Measurements from ENCODE around the gene MARVELD1. TPM values are rescaled to one million over a fixed set of nuclear protein-coding genes. Genes with fewer than 3 reads are reported as not detected.
A peak's percentile ranks its signal among the peaks of the same experiment; 100 is the strongest.

MARVELD1 gene
- total RNA-seq, 4 donors from 2014 or later = 33.8 to 126 (median 58.7) TPM

GRCh38 chr10:97711640-97712572 lies 1.6 kb upstream of the MARVELD1 start:
- peaks cover 5 to 88% (median 50%) of the 10 kb centered on the region in 3 donors for H3K4me1 ChIP-seq
- WGBS, 2 donors (ENCODE audit: low coverage in 1 of 2) = 65 to 88% methylated on average over 3 to 5 of the region's 9 CpGs

GRCh38 chr10:97713826-97714400 lies 383 bp downstream of the MARVELD1 start:
- Histone ChIP-seq H3K9me3 (no peaks in the 10 kb centered on the region), H3K27me3 (no peaks in the 10 kb centered on the region), H3K27ac (peak overlapping the region; percentile 97 to 99 (median 98)), H3K4me3 (peak overlapping the region; percentile 56 to 72), H3K36me3 (peaks cover 0 to 10% of the 10 kb centered on the region in 2 donors), H3K4me1 (peaks cover 5 to 88% (median 58%) of the 10 kb centered on the region in 3 donors)
- peak; percentile 53 for ATAC-seq
- WGBS, 2 donors (ENCODE audit: low coverage in 1 of 2) = no CpG with 5 or more reads among the region's 69 CpGs
- TF ChIP-seq POLR2A (IDR thresholded peaks at IDR 0.05) (peak; percentile 37 to 52), EP300 (IDR thresholded peaks at IDR 0.05) (no peak), POLR2AphosphoS5 (IDR thresholded peaks at IDR 0.05) (peak; percentile 64), CTCF (IDR thresholded peaks at IDR 0.05) (peak in 3 of 4 experiments; percentile 11 to 48 (median 32))

More at GRCh38 chr10:97711640-97712572, 1.6 kb upstream of the MARVELD1 start:
- no peak for ATAC-seq
- Histone ChIP-seq H3K4me3 (no peak overlapping the region), H3K9me3 (no peaks in the 10 kb centered on the region), H3K27me3 (no peaks in the 10 kb centered on the region), H3K27ac (peak overlapping the region; percentile 97 to 99 (median 98)), H3K36me3 (no peaks in the 10 kb centered on the region)
- no peak for TF ChIP-seq POLR2A (IDR thresholded peaks at IDR 0.05)
- no peak for TF ChIP-seq EP300 (IDR thresholded peaks at IDR 0.05)
- TF ChIP-seq POLR2AphosphoS5 (IDR thresholded peaks at IDR 0.05) = peak; percentile 6
- TF ChIP-seq CTCF (IDR thresholded peaks at IDR 0.05) = no peak

GRCh38 chr10:97714401-97715258 lies 1.1 kb downstream of the MARVELD1 start:
- H3K4me1 ChIP-seq = peaks cover 5 to 88% (median 58%) of the 10 kb centered on the region in 3 donors
- TF ChIP-seq EP300 (IDR thresholded peaks at IDR 0.05) (no peak), POLR2A (IDR thresholded peaks at IDR 0.05) (peak; percentile 55 to 59), POLR2AphosphoS5 (IDR thresholded peaks at IDR 0.05) (peak; percentile 85), CTCF (IDR thresholded peaks at IDR 0.05) (no peak)
- H3K27ac ChIP-seq = peak overlapping the region; percentile 97 to 99 (median 98)
- peak overlapping the region; percentile 56 to 72 for H3K4me3 ChIP-seq
- peak; percentile 70 for ATAC-seq
- peaks cover 0 to 10% of the 10 kb centered on the region in 2 donors for H3K36me3 ChIP-seq
- H3K9me3 ChIP-seq = no peaks in the 10 kb centered on the region
- WGBS, 2 donors (ENCODE audit: low coverage in 1 of 2) = 0 to 25% methylated on average over 2 to 8 of the region's 74 CpGs
- H3K27me3 ChIP-seq = no peaks in the 10 kb centered on the region

GRCh38 chr10:97715259-97715874 lies 1.8 kb downstream of the MARVELD1 start:
- Histone ChIP-seq H3K27ac (peak overlapping the region; percentile 97 to 99 (median 98)), H3K27me3 (no peaks in the 10 kb centered on the region), H3K36me3 (peaks cover 0 to 10% of the 10 kb centered on the region in 2 donors), H3K9me3 (no peaks in the 10 kb centered on the region), H3K4me1 (peaks cover 5 to 88% (median 54%) of the 10 kb centered on the region in 3 donors), H3K4me3 (peak overlapping the region; percentile 56 to 72)
- 5 to 24% methylated on average over 4 of the region's 8 CpGs for WGBS, 2 donors (ENCODE audit: low coverage in 1 of 2)
- ATAC-seq = no peak
- TF ChIP-seq POLR2AphosphoS5 (IDR thresholded peaks at IDR 0.05) = no peak
